Keratinocyte (primary cell): ENCODE measurements around the gene RAC2.

Source experiments
- CTCF ChIP-seq, 3 experiments: IDR thresholded peaks in 1 of 3; conservative IDR thresholded peaks in 1 of 3; optimal IDR thresholded peaks in 1 of 3; 2 replicates in 2 of 3; 3 replicates in 1 of 3; pipeline versions ENCODE3 to v1.5.1; 2011; ENCODE audit warnings: low read length in 3 of 3, mild to moderate bottlenecking in 3 of 3, moderate library complexity in 2 of 3, control low read depth in 1 of 3, inconsistent platforms in 1 of 3; ENCODE audit not compliant: insufficient read depth in 2 of 3; ENCODE audit errors: extremely low read depth in 1 of 3
- EZH2 ChIP-seq: IDR thresholded peaks from one replicate; pipeline ENCODE4 v1.6.1; 2012; ENCODE audit warnings: inconsistent platforms, mild to moderate bottlenecking, low read length, moderate library complexity

- TF ChIP-seq CTCF (optimal IDR thresholded peaks at IDR 0.05 in 1 of 3, IDR thresholded peaks at IDR 0.05 in 1 of 3, conservative IDR thresholded peaks at IDR 0.05 in 1 of 3; ENCODE audit: extremely low read depth in 1 of 3, insufficient read depth in 2 of 3, low read length in 3 of 3) (no peak), EZH2 (no peak)
These were observed 31.7 kb downstream of the RAC2 start, which contains the start of gene SSTR3 for GRCh38 chr22:37212174-37212906.
